HG03460 (cell line): Measurements from ENCODE around the gene ANKRD2.
"Not testable (repeated sequence)": the region's sequence is repeated elsewhere in the genome, so short reads cannot be mapped to it uniquely, and the experiment has no call there.

Experiments used
- ATAC-seq: cut with Tn5 transposase; IDR thresholded peaks from one replicate; pipeline ENCODE4 v1.9.1; 2021; ENCODE audit not compliant: unreplicated experiment

Gene ANKRD2

GRCh38 chr10:97570789-97571471 is 1.6 kb upstream of the ANKRD2 start:
- ATAC-seq = no peak

GRCh38 chr10:97571622-97572021 is 957 bp upstream of the ANKRD2 start:
- ATAC-seq = no peak

- no peak for ATAC-seq
These were observed 442 bp downstream of the ANKRD2 start for GRCh38 chr10:97573021-97573420.

GRCh38 chr10:97573672-97574071 is 1.1 kb downstream of the ANKRD2 start:
- no peak for ATAC-seq

- no peak for ATAC-seq
These were observed 2.0 kb downstream of the ANKRD2 start for GRCh38 chr10:97574374-97575126.

GRCh38 chr10:97575127-97575668 is 2.6 kb downstream of the ANKRD2 start:
- ATAC-seq = no peak

- ATAC-seq = not testable (repeated sequence)
These were observed 3.9 kb downstream of the ANKRD2 start for GRCh38 chr10:97576487-97576886.

- ATAC-seq = no peak
These were observed 5.1 kb downstream of the ANKRD2 start for GRCh38 chr10:97577701-97578100.

GRCh38 chr10:97578171-97578844 is 5.7 kb downstream of the ANKRD2 start:
- no peak for ATAC-seq

GRCh38 chr10:97580421-97581367 is 8.1 kb downstream of the ANKRD2 start:
- ATAC-seq = no peak

- no peak for ATAC-seq
These were observed 9.6 kb downstream of the ANKRD2 start for GRCh38 chr10:97582169-97582568.

- no peak for ATAC-seq
These were observed 10.9 kb downstream of the ANKRD2 start for GRCh38 chr10:97583476-97583875.

- ATAC-seq = peak; percentile 66
These were observed 11.7 kb downstream of the ANKRD2 start, which contains the start of gene HOGA1 for GRCh38 chr10:97584060-97584797. TSS of gene HOGA1 (plus strand) at chr10:97584389. CDS start at chr10:97584704, 315 bp downstream.

GRCh38 chr10:97584798-97585438 is 12.3 kb downstream of the ANKRD2 start:
- no peak for ATAC-seq

GRCh38 chr10:97585439-97585811 is 12.8 kb downstream of the ANKRD2 start:
- no peak for ATAC-seq

GRCh38 chr10:97587183-97587582 is 14.6 kb downstream of the ANKRD2 start:
- no peak for ATAC-seq

- ATAC-seq = no peak
These were observed 16.9 kb downstream of the ANKRD2 start, which contains the start of gene C10orf62 for GRCh38 chr10:97589479-97589878. TSS of gene C10orf62 (plus strand) at chr10:97589721. CDS start at chr10:97589898, 177 bp downstream.

GRCh38 chr10:97590082-97590747 is 17.6 kb downstream of the ANKRD2 start:
- no peak for ATAC-seq
